ENCODE results near the gene TENT5C.

DNA sequence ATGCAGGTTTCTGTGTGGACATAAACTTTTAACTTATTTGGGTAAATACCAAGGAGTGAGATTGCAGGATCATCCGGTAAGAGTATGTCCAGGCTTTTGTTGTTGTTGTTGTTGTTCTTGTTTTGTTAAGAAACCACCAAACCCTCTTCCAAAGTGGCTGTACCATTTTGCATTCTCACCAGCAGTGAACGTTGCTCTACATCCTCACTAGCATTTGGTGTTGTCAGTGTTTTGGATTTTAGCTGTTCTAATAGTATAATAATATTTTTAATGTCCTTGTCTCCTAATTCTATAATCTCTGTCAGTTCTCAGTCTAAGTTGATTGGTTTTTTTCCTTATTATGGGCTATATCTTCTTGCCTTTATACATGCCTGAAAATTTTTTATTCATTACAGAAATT, 37.8 kb downstream of the TENT5C start:
- TF ChIP-seq POLR2AphosphoS5 (IDR thresholded peaks at IDR 0.05) (no peak), POLR2A (IDR thresholded peaks at IDR 0.05) (no peak)
- TF ChIP-seq, protein P1, sequence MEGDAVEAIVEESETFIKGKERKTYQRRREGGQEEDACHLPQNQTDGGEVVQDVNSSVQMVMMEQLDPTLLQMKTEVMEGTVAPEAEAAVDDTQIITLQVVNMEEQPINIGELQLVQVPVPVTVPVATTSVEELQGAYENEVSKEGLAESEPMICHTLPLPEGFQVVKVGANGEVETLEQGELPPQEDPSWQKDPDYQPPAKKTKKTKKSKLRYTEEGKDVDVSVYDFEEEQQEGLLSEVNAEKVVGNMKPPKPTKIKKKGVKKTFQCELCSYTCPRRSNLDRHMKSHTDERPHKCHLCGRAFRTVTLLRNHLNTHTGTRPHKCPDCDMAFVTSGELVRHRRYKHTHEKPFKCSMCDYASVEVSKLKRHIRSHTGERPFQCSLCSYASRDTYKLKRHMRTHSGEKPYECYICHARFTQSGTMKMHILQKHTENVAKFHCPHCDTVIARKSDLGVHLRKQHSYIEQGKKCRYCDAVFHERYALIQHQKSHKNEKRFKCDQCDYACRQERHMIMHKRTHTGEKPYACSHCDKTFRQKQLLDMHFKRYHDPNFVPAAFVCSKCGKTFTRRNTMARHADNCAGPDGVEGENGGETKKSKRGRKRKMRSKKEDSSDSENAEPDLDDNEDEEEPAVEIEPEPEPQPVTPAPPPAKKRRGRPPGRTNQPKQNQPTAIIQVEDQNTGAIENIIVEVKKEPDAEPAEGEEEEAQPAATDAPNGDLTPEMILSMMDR (IDR thresholded peaks at IDR 0.05): no peak

Data from breast epithelium (tissue), 3 donors.